Hepatocyte (in vitro differentiated cells): ENCODE results near the gene DCLK2. TPM values are rescaled to one million over a fixed set of nuclear protein-coding genes. Genes with fewer than 3 reads are reported as not detected.

ENCODE experiments used
- DNase-seq: peaks from one replicate; pipeline ENCODE4 v3.0.0-alpha.2; 2016; ENCODE audit warnings: low spot score
- H2AFZ ChIP-seq: fragments of 200-600 bp; sonication (generic); 2 replicates; pipeline ENCODE4 v1.6.0; 2016; ENCODE audit warnings: antibody characterized with exemption, mild to moderate bottlenecking
- H3K27ac ChIP-seq: fragments of 200-600 bp; sonication (generic); 2 replicates; pipeline ENCODE4 v1.5.1; 2016; ENCODE audit warnings: mild to moderate bottlenecking
- H3K27me3 ChIP-seq: fragments of 200-600 bp; sonication (generic); 2 replicates; pipeline ENCODE4 v1.6.1; 2016
- H3K36me3 ChIP-seq: fragments of 200-600 bp; sonication (generic); replicated peaks from 2 replicates; pipeline ENCODE4 v1.5.1; 2016; ENCODE audit warnings: low read depth; ENCODE audit not compliant: insufficient read depth
- H3K4me1 ChIP-seq: fragments of 200-600 bp; sonication (generic); 2 replicates; pipeline ENCODE4 v1.5.1; 2016; ENCODE audit warnings: mild to moderate bottlenecking, moderate library complexity; ENCODE audit not compliant: insufficient read depth
- H3K4me2 ChIP-seq: fragments of 200-600 bp; sonication (generic); 2 replicates; pipeline ENCODE4 v1.6.0; 2016
- H3K4me3 ChIP-seq: fragments of 200-600 bp; sonication (generic); 2 replicates; pipeline ENCODE4 v1.5.1; 2016; ENCODE audit warnings: mild to moderate bottlenecking
- H3K79me2 ChIP-seq: fragments of 200-600 bp; sonication (generic); 2 replicates; pipeline ENCODE4 v1.6.0; 2017; ENCODE audit warnings: mild to moderate bottlenecking
- H3K9me2 ChIP-seq: fragments of 200-600 bp; sonication (generic); replicated peaks from 2 replicates; pipeline ENCODE4 v1.6.0; 2017; ENCODE audit warnings: mild to moderate bottlenecking; ENCODE audit not compliant: insufficient read depth
- H3K9me3 ChIP-seq: fragments of 200-600 bp; sonication (generic); 2 replicates; pipeline ENCODE4 v1.5.1; 2016; ENCODE audit warnings: low read depth, mild to moderate bottlenecking
- H4K20me1 ChIP-seq: fragments of 200-600 bp; sonication (generic); 2 replicates; pipeline ENCODE4 v1.6.0; 2016; ENCODE audit warnings: mild to moderate bottlenecking; ENCODE audit not compliant: insufficient read depth, poor library complexity, severe bottlenecking
- CTCF ChIP-seq: fragments of 200-600 bp; sonication (generic); IDR thresholded peaks from 2 replicates; pipeline ENCODE4 v1.5.1; 2016; ENCODE audit warnings: antibody characterized with exemption, mild to moderate bottlenecking; ENCODE audit not compliant: poor library complexity
- EZH2 ChIP-seq: fragments of 200-600 bp; sonication (generic); IDR thresholded peaks from 2 replicates; pipeline ENCODE4 v1.6.1; 2016; ENCODE audit warnings: antibody characterized with exemption, mild to moderate bottlenecking, borderline replicate concordance
- EZH2phosphoT487 ChIP-seq: fragments of 200-600 bp; sonication (generic); IDR thresholded peaks from one replicate; pipeline ENCODE4 v1.6.1; 2018; ENCODE audit warnings: antibody characterized with exemption, mild to moderate bottlenecking, low read depth, moderate library complexity; ENCODE audit not compliant: unreplicated experiment, severe bottlenecking
- WGBS: methylation state at CpG from one replicate; pipeline ENCODE4 v1.1.6; 2016; ENCODE audit warnings: low lambda C conversion rate; ENCODE audit errors: missing lambda C conversion rate; 5-methylcytosine and 5-hydroxymethylcytosine counted together
- polyA plus RNA-seq: library from polyadenylated mRNA; unstranded; fragments of >200 nt; fragmentation: Nextera tagmentation; extraction: Ambion mirVana; gene quantifications from 2 replicates; pipeline ENCODE4 v1.2.1, GENCODE V29; 2016
- total RNA-seq: library from RNA; depleted of rRNA; stranded (reverse); fragments of >200 nt; gene quantifications from 2 replicates; pipeline ENCODE4 v1.2.3, GENCODE V29; 2014

DCLK2 gene
- total and polyA plus RNA-seq, 2 experiments from 2014 or later = 1.5 to 2.8 TPM

DNA sequence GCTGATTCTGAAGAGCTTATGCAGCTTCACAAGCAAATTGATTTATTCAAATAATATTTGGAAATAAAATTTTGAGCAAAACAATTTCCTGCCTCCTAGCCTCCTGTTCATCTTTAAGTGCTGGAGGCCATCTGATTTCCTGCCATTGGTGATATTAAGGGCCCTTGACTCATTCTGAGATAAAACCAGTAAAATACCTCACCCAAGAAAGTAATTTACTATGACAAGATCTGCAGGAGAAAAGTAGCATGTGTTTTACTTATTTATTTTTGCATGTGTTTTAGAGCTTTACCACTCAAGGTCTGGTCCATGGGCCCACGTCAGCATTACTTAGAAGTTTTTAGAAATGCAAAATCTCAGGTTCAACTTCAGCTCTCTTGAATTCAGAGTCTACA lies 67.7 kb downstream of the DCLK2 start:
- no peaks in the 10 kb centered on the region for H3K36me3 ChIP-seq
- H3K9me3 ChIP-seq = no peaks in the 10 kb centered on the region
- H3K9me2 ChIP-seq = no peaks in the 10 kb centered on the region
- no peak overlapping the region for H3K4me3 ChIP-seq
- H2AFZ ChIP-seq = no peak overlapping the region
- no peaks in the 10 kb centered on the region for H3K4me1 ChIP-seq
- H3K79me2 ChIP-seq = no peaks in the 10 kb centered on the region
- DNase-seq = no peak
- TF ChIP-seq EZH2 (no peak), EZH2phosphoT487 (no peak), CTCF (no peak)
- no peaks in the 10 kb centered on the region for H3K27me3 ChIP-seq
- WGBS = 64% methylated on average over 1 of the region's 1 CpG
- H4K20me1 ChIP-seq = no peaks in the 10 kb centered on the region
- no peak overlapping the region for H3K27ac ChIP-seq
- H3K4me2 ChIP-seq = no peak overlapping the region

DNA sequence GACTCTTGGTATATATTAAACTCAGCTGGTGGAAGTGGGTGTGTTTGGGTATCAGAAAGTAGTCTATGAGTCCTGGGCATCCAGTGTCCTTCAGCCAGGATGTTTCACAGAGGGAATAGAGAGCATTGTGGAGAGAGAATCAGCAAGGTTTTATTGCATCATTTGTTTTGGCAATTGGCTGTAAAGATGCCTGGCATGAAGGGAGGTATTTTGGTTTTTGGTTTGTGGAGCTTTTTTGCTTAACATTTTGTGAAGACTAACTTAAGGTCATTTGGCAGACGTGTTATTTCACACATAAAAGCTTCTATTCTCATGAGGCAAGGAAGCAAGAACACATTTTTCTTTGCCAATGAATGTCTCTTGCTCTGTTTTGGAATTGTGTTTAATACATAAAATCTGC lies 71.1 kb downstream of the DCLK2 start:
- Histone ChIP-seq H4K20me1 (no peaks in the 10 kb centered on the region), H3K79me2 (no peaks in the 10 kb centered on the region), H3K4me1 (no peaks in the 10 kb centered on the region), H3K9me3 (no peaks in the 10 kb centered on the region), H3K4me2 (no peak overlapping the region), H3K27ac (no peak overlapping the region), H3K4me3 (no peak overlapping the region), H3K9me2 (no peaks in the 10 kb centered on the region), H3K36me3 (no peaks in the 10 kb centered on the region), H2AFZ (no peak overlapping the region), H3K27me3 (no peaks in the 10 kb centered on the region)
- 92% methylated on average over 1 of the region's 1 CpG for WGBS
- no peak for TF ChIP-seq EZH2
- no peak for TF ChIP-seq EZH2phosphoT487
- no peak for TF ChIP-seq CTCF
- no peak for DNase-seq

DNA sequence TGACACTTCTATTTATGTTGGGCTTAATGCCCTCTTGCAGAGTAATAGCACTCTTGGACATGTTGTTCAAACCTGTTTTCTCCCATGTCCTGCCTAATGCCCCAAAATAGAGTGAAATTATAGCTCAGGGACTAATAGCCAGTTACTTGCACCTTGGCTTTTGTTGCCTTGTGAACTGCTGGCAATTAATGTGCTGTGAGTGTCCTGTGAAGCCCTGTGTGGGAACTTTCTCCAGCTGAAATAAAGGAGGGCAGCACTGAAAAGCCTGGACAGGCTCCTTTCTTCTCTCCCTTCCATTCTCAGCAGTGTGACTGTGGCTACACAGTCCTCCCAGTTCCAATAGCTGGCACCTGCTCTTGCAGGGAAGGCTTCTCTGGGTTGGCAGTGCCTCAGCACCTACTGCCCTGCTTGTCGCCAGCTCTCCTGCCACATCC lies 72.4 kb downstream of the DCLK2 start:
- no peak overlapping the region for H3K4me3 ChIP-seq
- H3K27me3 ChIP-seq = no peaks in the 10 kb centered on the region
- H3K36me3 ChIP-seq = no peaks in the 10 kb centered on the region
- no peaks in the 10 kb centered on the region for H3K4me1 ChIP-seq
- DNase-seq = no peak
- no peak overlapping the region for H3K27ac ChIP-seq
- no peaks in the 10 kb centered on the region for H3K9me3 ChIP-seq
- 96% methylated on average over 1 of the region's 1 CpG for WGBS
- TF ChIP-seq EZH2phosphoT487 (no peak), CTCF (no peak), EZH2 (no peak)
- H4K20me1 ChIP-seq = no peaks in the 10 kb centered on the region
- no peaks in the 10 kb centered on the region for H3K9me2 ChIP-seq
- H2AFZ ChIP-seq = no peak overlapping the region
- H3K79me2 ChIP-seq = no peaks in the 10 kb centered on the region
- no peak overlapping the region for H3K4me2 ChIP-seq

GRCh38 chr4:150152766-150153165 lies 74.5 kb downstream of the DCLK2 start:
- DNase-seq = no peak
- Histone ChIP-seq H3K4me2 (no peak overlapping the region), H2AFZ (no peak overlapping the region), H3K9me3 (no peaks in the 10 kb centered on the region), H4K20me1 (no peaks in the 10 kb centered on the region), H3K9me2 (no peaks in the 10 kb centered on the region), H3K27ac (no peak overlapping the region), H3K79me2 (no peaks in the 10 kb centered on the region), H3K4me1 (no peaks in the 10 kb centered on the region), H3K36me3 (no peaks in the 10 kb centered on the region), H3K4me3 (no peak overlapping the region), H3K27me3 (no peaks in the 10 kb centered on the region)
- TF ChIP-seq CTCF (no peak), EZH2 (no peak), EZH2phosphoT487 (no peak)
- WGBS = 82% methylated on average over 3 of the region's 3 CpGs
